ENCODE results near the gene RAG1.

RAG1 gene

GRCh38 chr11:36591433-36591832 lies 23.6 kb downstream of the RAG1 start:
- no peak for DNase-seq

GRCh38 chr11:36594316-36594989 lies 26.6 kb downstream of the RAG1 start, which contains the start of gene IFTAP:
IFTAP (plus strand) TSS chr11:36594502; CDS start chr11:36610104, 15,602 bp downstream.
- DNase-seq, result peak; percentile 45 to 66

GRCh38 chr11:36596880-36597279 lies 29.1 kb downstream of the RAG1 start:
- DNase-seq, result no peak

GRCh38 chr11:36598051-36598450 lies 30.2 kb downstream of the RAG1 start, which contains the start of gene RAG2:
RAG2 (minus strand) TSS chr11:36598236; CDS start chr11:36594168, 4,068 bp downstream.
- DNase-seq, result no peak

- DNase-seq, result no peak
Measured at GRCh38 chr11:36600180-36600579, 32.4 kb downstream of the RAG1 start.

DNA sequence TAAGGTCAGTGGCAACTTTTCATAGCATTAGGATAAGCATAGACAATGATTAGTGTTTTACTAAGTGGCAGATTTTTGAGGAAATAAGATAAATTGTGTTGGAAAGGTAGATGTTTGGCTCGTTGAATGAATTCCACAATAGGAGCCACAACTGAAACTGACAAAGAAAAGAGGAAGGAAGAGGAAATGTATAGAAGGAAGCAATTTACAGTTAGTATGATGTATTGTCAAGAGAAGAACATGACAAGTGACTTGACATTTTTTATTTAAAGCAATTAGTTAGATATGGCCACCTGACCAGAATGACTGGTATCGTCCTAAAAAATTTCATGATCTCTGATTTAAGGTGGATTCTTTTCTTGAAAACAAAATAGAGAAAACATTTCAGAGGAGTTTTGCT lies 33.3 kb downstream of the RAG1 start:
- DNase-seq, result peak; percentile 75 to 81

DNA sequence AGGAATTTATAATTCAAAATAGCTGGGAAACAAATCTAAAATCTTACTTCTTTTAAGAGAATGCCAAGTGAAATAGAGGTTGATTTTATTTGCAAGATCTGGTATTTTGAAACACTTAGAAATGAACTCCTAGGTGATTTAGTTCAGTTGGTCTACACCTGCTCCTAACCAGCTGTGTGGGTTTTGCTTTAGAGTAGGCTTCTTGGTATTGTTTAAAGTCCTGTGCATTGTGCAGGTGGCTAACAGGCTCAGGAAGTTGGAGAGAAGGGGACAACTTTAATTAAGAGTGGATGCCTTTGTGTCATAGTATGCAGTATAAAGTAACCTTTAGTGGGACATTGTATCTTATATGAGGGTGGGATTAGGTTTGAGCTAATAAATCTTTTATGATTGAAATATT lies 34.3 kb downstream of the RAG1 start:
- no peak for DNase-seq

DNA sequence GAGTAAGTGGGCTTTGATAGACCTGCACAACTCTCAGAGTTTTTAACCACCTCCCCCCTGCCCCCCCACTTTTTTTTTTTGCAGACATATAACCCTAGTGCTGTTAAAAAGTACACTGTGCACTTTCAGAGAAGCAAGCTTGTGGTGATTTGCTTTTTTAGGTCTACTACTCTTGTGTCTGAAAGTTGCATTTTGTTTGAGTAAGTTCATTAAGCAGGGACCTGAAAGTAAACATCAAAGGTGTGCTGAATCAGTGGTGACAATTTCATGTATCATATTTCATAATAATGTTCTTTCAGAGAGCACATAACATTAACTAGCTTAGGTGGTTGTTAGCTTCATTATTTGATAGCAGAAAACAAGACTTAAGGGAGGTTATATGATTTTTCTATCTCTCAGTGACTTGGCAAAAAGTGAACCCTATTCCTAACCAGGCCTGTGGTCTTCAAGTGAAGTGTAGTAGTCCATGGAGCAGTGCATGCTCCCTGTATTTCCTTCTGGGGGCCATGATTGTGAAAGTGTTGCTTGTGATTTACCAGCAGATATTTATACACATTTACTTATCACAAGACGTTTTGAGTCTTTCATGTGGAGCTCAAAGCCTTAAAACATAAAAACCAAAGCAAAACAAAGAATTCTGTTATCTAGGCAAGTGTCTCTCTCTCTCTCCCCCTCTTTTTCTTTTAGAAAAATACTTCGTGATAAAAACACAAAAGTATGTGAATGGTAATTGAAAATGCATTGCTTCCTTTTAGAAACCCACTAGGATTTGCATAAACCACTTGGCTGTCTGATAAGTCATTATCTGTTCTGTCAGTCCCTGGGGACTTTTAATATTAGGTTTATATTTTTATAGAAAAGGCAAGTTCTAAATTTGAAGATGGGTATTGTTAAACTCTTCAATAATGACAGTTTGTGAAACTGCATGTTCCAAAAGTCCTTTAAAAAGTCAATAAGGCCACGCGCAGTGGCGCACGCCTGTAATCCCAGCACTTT lies 37.7 kb downstream of the RAG1 start:
- no peak for DNase-seq

DNA sequence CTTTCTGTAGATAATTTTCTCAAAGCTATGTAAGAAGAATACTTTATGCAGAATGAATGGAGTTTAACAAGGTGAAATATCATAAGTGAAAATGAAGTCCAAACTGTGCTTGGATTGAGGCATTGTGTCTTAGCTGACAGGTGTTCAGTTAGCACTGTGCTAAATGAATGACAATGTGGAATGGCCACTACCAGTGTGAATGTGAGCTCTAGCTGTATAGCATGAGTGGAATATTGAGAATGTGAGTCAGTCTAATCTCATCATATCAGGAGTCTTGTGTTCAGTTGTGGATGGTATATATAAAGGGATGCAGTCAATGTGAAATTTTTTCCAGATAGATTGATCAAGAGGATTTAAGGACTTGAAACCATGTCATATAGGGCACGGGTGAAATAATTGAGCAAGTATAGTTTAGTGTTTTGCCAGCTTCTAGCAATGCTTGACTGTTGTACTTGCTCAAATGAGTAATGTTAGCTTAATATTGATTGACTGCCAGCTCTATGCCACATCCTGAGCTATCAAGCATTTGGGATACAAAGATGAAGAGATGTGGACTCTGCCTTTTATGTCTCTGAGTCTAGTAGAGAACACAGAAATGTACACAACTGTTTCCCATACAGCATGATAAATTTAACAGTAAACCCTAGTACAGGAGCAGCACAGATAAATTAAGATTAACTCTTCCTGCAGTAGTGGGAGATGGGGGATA lies 40.8 kb downstream of the RAG1 start:
- DNase-seq, result no peak

DNA sequence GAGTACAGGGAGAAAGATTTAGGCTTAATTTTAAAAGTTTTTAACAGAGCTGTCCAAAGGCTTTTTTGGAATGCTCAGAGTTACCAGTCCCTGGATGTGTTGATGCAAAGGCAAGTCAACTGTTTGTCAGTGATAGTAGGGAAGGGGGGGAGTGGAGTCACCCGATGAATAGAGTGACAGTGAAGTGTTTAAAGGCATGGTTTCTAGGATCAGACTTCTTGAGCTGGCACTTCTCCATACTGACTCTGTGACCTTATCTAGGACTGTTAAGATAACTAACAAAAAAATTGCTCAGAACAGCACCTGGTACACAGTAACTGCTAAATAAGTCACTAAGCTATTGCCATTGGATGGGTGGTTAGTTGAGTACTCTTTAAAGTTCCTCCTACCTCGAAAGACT lies 41.6 kb downstream of the RAG1 start:
- no peak for DNase-seq

GRCh38 chr11:36615826-36616225 lies 48.0 kb downstream of the RAG1 start:
- no peak for DNase-seq

GRCh38 chr11:36617543-36618362 lies 49.9 kb downstream of the RAG1 start:
- no peak for DNase-seq

GRCh38 chr11:36618363-36619047 lies 50.7 kb downstream of the RAG1 start:
- no peak for DNase-seq

GRCh38 chr11:36619502-36619901 lies 51.7 kb downstream of the RAG1 start:
- no peak for DNase-seq

DNA sequence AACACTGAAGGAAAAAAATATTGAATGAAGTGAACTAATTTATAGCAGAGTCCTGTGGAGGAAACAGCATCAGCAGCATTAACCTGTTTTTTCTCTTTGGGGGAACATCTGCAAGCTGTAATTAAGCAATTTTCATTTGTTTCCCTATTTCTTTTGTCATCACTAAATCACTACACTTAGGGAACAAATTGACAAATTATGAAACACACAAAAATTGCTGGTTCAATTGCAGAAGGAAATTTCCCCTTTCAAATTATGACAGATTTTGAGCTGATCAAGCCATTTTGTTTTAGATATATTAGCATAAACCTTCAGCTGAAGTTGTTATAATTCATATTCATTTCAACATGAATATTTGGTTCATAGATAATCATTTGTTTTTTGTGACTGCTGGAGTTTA lies 52.4 kb downstream of the RAG1 start:
- peak in 1 of 2 experiments; percentile 5 for DNase-seq

GRCh38 chr11:36622431-36623136 lies 54.8 kb downstream of the RAG1 start:
- peak; percentile 68 to 69 for DNase-seq

DNA sequence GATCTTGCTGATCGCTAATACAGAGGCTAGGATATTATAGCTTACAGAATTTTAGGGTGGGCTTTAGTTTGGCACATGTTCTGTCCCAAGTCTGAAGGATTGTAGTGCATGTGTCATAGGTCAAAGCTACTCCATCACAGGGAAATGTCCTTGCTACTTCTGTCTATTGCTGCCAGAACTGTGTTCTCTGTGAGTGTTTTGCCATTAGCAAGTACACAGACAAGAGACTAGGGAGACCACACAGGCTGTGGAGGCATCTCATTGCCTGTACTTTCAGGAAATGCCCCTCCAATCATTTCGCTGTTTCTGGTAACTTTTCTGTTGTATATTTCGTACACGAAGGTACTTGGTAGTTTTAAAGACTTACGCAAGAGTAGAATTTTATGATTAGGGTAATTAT lies 55.7 kb downstream of the RAG1 start:
- DNase-seq, result no peak

GRCh38 chr11:36627006-36627405 lies 59.2 kb downstream of the RAG1 start:
- no peak for DNase-seq

- no peak for DNase-seq
Measured at GRCh38 chr11:36627471-36627870, 59.7 kb downstream of the RAG1 start.

DNA sequence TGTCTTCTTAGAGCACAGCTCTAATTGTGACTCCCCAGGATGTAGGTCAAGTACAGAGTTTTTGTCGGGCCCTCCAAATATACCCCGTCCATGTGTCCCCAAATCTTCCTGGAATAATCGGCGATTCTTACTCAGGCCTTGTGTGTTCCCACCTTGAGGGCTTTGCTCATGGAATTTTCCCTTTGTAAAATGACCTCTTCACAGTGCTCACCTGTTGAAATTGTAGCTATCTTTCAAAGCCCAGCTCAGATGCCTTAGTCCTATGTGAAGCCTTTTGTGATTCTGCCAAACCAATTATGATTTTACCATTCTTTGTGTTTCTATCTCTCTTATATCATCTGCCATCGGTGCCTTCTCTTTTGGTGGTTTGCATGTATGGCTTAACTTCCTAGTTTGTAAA lies 60.3 kb downstream of the RAG1 start:
- DNase-seq, result no peak

GRCh38 chr11:36628765-36629244 lies 61.0 kb downstream of the RAG1 start:
- no peak for DNase-seq
